Gastroesophageal sphincter (tissue), 3 donors: Measurements from ENCODE around the gene KIRREL3.
"Not testable (repeated sequence)": the region's sequence is repeated elsewhere in the genome, so short reads cannot be mapped to it uniquely, and the experiment has no call there.

Source experiments
- CTCF ChIP-seq, 4 experiments: fragments of 200-600 bp in 2 of 4; fragments of 450-650 bp in 2 of 4; sonication (generic) in 1 of 4; IDR thresholded peaks; one replicate each; pipeline ENCODE4 v1.5.1; 2017 to 2019; ENCODE audit warnings: antibody characterized with exemption in 4 of 4, mild to moderate bottlenecking in 2 of 4, moderate library complexity in 2 of 4
- POLR2A ChIP-seq, 2 donors: fragments of 450-650 bp; IDR thresholded peaks; one replicate each; pipeline ENCODE4 v1.6.1; 2017; ENCODE audit warnings: antibody characterized with exemption in 2 of 2, mild to moderate bottlenecking in 2 of 2, moderate library complexity in 1 of 2
- POLR2AphosphoS5 ChIP-seq: sonication (generic); formaldehyde crosslinking; IDR thresholded peaks from one replicate; pipeline ENCODE4 v1.6.1; 2017; ENCODE audit warnings: antibody characterized with exemption

- TF ChIP-seq CTCF (IDR thresholded peaks at IDR 0.05); POLR2AphosphoS5; POLR2A (IDR thresholded peaks at IDR 0.05): not testable (repeated sequence)
These were observed 604.3 kb downstream of the KIRREL3 start for GRCh38 chr11:126396266-126396665.
